ENCODE measurements around the gene METTL9. TPM values are rescaled to one million over a fixed set of nuclear protein-coding genes. Genes with fewer than 3 reads are reported as not detected.

Gene METTL9
- total RNA-seq, 4 donors from 2014 or later, result 59.2 to 75.8 (median 70.3) TPM

GRCh38 chr16:21614896-21615295 lies 15.5 kb downstream of the METTL9 start:
- Histone ChIP-seq H3K9me3 (no peaks in the 10 kb centered on the region), H3K27me3 (no peaks in the 10 kb centered on the region), H3K4me3 (no peak overlapping the region), H3K4me1 (peaks cover 0 to 23% (median 7%) of the 10 kb centered on the region in 4 donors), H3K36me3 (peaks cover 0 to 5% (median 0%) of the 10 kb centered on the region in 3 donors), H3K27ac (no peak overlapping the region)
- TF ChIP-seq CTCF (IDR thresholded peaks at IDR 0.05) (no peak), POLR2A (IDR thresholded peaks at IDR 0.05) (no peak)
- DNase-seq, result no peak

- no peaks in the 10 kb centered on the region for H3K27me3 ChIP-seq
- H3K36me3 ChIP-seq, result peaks cover 0 to 5% (median 0%) of the 10 kb centered on the region in 3 donors
- H3K9me3 ChIP-seq, result no peaks in the 10 kb centered on the region
- H3K27ac ChIP-seq, result no peak overlapping the region
- TF ChIP-seq POLR2A (IDR thresholded peaks at IDR 0.05) (no peak), CTCF (IDR thresholded peaks at IDR 0.05) (no peak)
- H3K4me3 ChIP-seq, result no peak overlapping the region
- DNase-seq, result no peak
- no peaks in the 10 kb centered on the region for H3K4me1 ChIP-seq
Measured at GRCh38 chr16:21617607-21618006, 18.2 kb downstream of the METTL9 start.

GRCh38 chr16:21618281-21618680 lies 18.9 kb downstream of the METTL9 start:
- no peak for DNase-seq
- Histone ChIP-seq H3K36me3 (peaks cover 0 to 5% (median 0%) of the 10 kb centered on the region in 3 donors), H3K9me3 (no peaks in the 10 kb centered on the region), H3K27me3 (no peaks in the 10 kb centered on the region), H3K27ac (no peak overlapping the region), H3K4me3 (no peak overlapping the region), H3K4me1 (no peaks in the 10 kb centered on the region)
- TF ChIP-seq POLR2A (IDR thresholded peaks at IDR 0.05) (no peak), CTCF (IDR thresholded peaks at IDR 0.05) (no peak)

- Histone ChIP-seq H3K4me3 (no peak overlapping the region), H3K4me1 (no peaks in the 10 kb centered on the region), H3K36me3 (peaks cover 0 to 5% (median 0%) of the 10 kb centered on the region in 3 donors), H3K27ac (no peak overlapping the region), H3K27me3 (no peaks in the 10 kb centered on the region), H3K9me3 (no peaks in the 10 kb centered on the region)
- TF ChIP-seq CTCF (IDR thresholded peaks at IDR 0.05), result no peak
- TF ChIP-seq POLR2A (IDR thresholded peaks at IDR 0.05), result no peak
- DNase-seq, result no peak
Measured at GRCh38 chr16:21619765-21620425, 20.5 kb downstream of the METTL9 start.

GRCh38 chr16:21620592-21620991 lies 21.2 kb downstream of the METTL9 start:
- Histone ChIP-seq H3K36me3 (peaks cover 0 to 5% (median 0%) of the 10 kb centered on the region in 3 donors), H3K9me3 (no peaks in the 10 kb centered on the region), H3K4me1 (no peaks in the 10 kb centered on the region), H3K27me3 (no peaks in the 10 kb centered on the region), H3K4me3 (no peak overlapping the region), H3K27ac (no peak overlapping the region)
- no peak for DNase-seq
- TF ChIP-seq CTCF (IDR thresholded peaks at IDR 0.05) (no peak), POLR2A (IDR thresholded peaks at IDR 0.05) (no peak)

Data from Peyer's patch (tissue), 4 donors.